ENCODE results near the gene ATOH7. TPM values are rescaled to one million over a fixed set of nuclear protein-coding genes. Genes with fewer than 3 reads are reported as not detected.

Gene ATOH7
- polyA plus RNA-seq, 1 donor from 2014 or later: 2.5 TPM

DNA sequence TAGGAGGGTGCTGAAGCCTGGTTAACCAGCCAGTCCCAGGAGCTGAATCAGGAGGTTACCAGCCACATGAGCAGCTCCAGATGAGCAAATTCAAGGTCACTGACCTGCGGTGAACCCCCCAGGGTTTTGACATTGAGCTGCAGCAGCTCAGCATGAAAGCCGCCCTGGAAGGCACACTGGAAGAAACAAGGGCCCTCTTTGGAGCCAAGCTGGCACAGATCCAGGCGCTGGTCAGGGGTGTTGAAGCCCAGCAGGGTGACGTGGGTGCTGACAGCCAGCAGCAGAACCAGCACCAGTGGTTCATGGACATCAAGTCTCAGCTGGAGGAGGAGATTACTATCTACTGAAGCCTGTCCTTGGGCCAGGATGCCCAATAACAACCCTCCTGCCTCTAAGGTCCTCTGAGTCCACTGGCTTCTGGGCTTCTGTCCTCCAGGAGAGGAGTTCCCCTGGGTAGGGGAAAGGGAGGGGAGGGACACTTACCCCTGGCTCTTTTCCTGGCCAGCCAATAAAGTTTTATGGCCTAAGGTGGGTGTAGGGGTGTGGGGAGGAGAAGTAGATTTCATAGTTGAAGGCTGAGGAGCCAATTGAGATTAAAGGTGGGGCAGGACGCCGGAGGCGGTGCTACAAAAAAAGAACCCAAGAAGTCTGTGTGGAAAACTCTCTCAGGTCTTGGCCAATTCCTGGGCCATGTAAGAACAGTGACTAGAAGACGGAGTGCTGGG is 29.4 kb upstream of the ATOH7 start:
- no peaks in the 10 kb centered on the region for H3K79me2 ChIP-seq (replicated peaks; ENCODE audit: insufficient read depth, low read length)
- H3F3A ChIP-seq (ENCODE audit: insufficient read depth, low read length, poor library complexity, severe bottlenecking): no peaks in the 10 kb centered on the region
- H3K9me3 ChIP-seq (ENCODE audit: low read length): no peaks in the 10 kb centered on the region
- no peaks in the 10 kb centered on the region for H3K36me3 ChIP-seq (ENCODE audit: insufficient read depth, low read length)
- H3K27ac ChIP-seq (ENCODE audit: low read length): no peak overlapping the region
- TF ChIP-seq, protein P1, sequence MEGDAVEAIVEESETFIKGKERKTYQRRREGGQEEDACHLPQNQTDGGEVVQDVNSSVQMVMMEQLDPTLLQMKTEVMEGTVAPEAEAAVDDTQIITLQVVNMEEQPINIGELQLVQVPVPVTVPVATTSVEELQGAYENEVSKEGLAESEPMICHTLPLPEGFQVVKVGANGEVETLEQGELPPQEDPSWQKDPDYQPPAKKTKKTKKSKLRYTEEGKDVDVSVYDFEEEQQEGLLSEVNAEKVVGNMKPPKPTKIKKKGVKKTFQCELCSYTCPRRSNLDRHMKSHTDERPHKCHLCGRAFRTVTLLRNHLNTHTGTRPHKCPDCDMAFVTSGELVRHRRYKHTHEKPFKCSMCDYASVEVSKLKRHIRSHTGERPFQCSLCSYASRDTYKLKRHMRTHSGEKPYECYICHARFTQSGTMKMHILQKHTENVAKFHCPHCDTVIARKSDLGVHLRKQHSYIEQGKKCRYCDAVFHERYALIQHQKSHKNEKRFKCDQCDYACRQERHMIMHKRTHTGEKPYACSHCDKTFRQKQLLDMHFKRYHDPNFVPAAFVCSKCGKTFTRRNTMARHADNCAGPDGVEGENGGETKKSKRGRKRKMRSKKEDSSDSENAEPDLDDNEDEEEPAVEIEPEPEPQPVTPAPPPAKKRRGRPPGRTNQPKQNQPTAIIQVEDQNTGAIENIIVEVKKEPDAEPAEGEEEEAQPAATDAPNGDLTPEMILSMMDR (IDR thresholded peaks at IDR 0.05; ENCODE audit: poor library complexity, severe bottlenecking): no peak
- TF ChIP-seq, protein P2, sequence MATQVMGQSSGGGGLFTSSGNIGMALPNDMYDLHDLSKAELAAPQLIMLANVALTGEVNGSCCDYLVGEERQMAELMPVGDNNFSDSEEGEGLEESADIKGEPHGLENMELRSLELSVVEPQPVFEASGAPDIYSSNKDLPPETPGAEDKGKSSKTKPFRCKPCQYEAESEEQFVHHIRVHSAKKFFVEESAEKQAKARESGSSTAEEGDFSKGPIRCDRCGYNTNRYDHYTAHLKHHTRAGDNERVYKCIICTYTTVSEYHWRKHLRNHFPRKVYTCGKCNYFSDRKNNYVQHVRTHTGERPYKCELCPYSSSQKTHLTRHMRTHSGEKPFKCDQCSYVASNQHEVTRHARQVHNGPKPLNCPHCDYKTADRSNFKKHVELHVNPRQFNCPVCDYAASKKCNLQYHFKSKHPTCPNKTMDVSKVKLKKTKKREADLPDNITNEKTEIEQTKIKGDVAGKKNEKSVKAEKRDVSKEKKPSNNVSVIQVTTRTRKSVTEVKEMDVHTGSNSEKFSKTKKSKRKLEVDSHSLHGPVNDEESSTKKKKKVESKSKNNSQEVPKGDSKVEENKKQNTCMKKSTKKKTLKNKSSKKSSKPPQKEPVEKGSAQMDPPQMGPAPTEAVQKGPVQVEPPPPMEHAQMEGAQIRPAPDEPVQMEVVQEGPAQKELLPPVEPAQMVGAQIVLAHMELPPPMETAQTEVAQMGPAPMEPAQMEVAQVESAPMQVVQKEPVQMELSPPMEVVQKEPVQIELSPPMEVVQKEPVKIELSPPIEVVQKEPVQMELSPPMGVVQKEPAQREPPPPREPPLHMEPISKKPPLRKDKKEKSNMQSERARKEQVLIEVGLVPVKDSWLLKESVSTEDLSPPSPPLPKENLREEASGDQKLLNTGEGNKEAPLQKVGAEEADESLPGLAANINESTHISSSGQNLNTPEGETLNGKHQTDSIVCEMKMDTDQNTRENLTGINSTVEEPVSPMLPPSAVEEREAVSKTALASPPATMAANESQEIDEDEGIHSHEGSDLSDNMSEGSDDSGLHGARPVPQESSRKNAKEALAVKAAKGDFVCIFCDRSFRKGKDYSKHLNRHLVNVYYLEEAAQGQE (IDR thresholded peaks at IDR 0.05; ENCODE audit: borderline replicate concordance): no peak
- TF ChIP-seq SMC3 (conservative IDR thresholded peaks at IDR 0.05; ENCODE audit: poor library complexity): no peak
- TF ChIP-seq RAD21 (conservative IDR thresholded peaks at IDR 0.05): no peak
- no peak for TF ChIP-seq MXI1 (conservative IDR thresholded peaks at IDR 0.05; ENCODE audit: poor library complexity, severe bottlenecking)
- TF ChIP-seq EZH2 (IDR thresholded peaks at IDR 0.05; ENCODE audit: borderline replicate concordance, insufficient read depth, low read length, poor library complexity, severe bottlenecking): no peak
- no peak for TF ChIP-seq TAF1 (IDR thresholded peaks at IDR 0.05; ENCODE audit: low read depth)
- no peak for TF ChIP-seq EP300 (conservative IDR thresholded peaks at IDR 0.05; ENCODE audit: poor library complexity, severe bottlenecking)
- no peak for TF ChIP-seq POLR2AphosphoS5 (IDR thresholded peaks at IDR 0.05)
- H2AFZ ChIP-seq (ENCODE audit: low read depth, low read length): no peak overlapping the region
- no peaks in the 10 kb centered on the region for H4K20me1 ChIP-seq (ENCODE audit: insufficient read depth)
- H3K4me3 ChIP-seq (ENCODE audit: low read length): no peak overlapping the region
- no peaks in the 10 kb centered on the region for H3K27me3 ChIP-seq (ENCODE audit: insufficient read depth, low read depth, low read length)
- H3K4me2 ChIP-seq (ENCODE audit: low read length): no peak overlapping the region
- no peaks in the 10 kb centered on the region for H3K9me2 ChIP-seq (ENCODE audit: insufficient read depth, low read length)
- no peak overlapping the region for H3K9ac ChIP-seq (ENCODE audit: low read length)

DNA sequence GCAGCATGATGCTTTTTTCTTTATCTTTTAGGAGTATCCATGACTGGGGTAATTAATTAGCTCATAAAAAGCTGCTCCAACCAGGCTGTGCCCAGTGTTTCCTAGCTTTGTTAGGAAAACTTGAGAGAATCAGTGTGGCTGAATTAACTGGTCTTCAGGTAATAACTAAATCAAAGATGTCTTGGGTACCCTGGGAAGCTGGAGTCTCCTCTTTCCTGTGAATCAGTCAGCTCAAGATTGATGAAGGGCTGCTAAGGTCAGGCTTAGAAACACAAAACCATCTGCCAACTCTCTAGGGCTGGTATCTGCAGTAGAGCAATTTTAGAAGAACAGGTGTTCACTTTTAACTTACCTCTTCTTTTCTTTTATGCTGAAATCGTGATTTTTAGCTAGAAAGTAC is 21.4 kb upstream of the ATOH7 start:
- no peaks in the 10 kb centered on the region for H4K20me1 ChIP-seq (ENCODE audit: insufficient read depth)
- H3K36me3 ChIP-seq (ENCODE audit: insufficient read depth, low read length): no peaks in the 10 kb centered on the region
- no peak overlapping the region for H2AFZ ChIP-seq (ENCODE audit: low read depth, low read length)
- no peak overlapping the region for H3K9ac ChIP-seq (ENCODE audit: low read length)
- no peaks in the 10 kb centered on the region for H3K27me3 ChIP-seq (ENCODE audit: insufficient read depth, low read depth, low read length)
- no peak overlapping the region for H3K4me2 ChIP-seq (ENCODE audit: low read length)
- no peaks in the 10 kb centered on the region for H3K79me2 ChIP-seq (replicated peaks; ENCODE audit: insufficient read depth, low read length)
- H3F3A ChIP-seq (ENCODE audit: insufficient read depth, low read length, poor library complexity, severe bottlenecking): no peaks in the 10 kb centered on the region
- H3K9me2 ChIP-seq (ENCODE audit: insufficient read depth, low read length): no peaks in the 10 kb centered on the region
- H3K27ac ChIP-seq (ENCODE audit: low read length): no peak overlapping the region
- no peak for TF ChIP-seq EP300 (conservative IDR thresholded peaks at IDR 0.05; ENCODE audit: poor library complexity, severe bottlenecking)
- no peak for TF ChIP-seq RAD21 (conservative IDR thresholded peaks at IDR 0.05)
- TF ChIP-seq, protein P1 (IDR thresholded peaks at IDR 0.05; ENCODE audit: poor library complexity, severe bottlenecking): no peak
- no peak for TF ChIP-seq MXI1 (conservative IDR thresholded peaks at IDR 0.05; ENCODE audit: poor library complexity, severe bottlenecking)
- TF ChIP-seq TAF1 (IDR thresholded peaks at IDR 0.05; ENCODE audit: low read depth): no peak
- TF ChIP-seq EZH2 (IDR thresholded peaks at IDR 0.05; ENCODE audit: borderline replicate concordance, insufficient read depth, low read length, poor library complexity, severe bottlenecking): no peak
- TF ChIP-seq, protein P2 (IDR thresholded peaks at IDR 0.05; ENCODE audit: borderline replicate concordance): no peak
- TF ChIP-seq SMC3 (conservative IDR thresholded peaks at IDR 0.05; ENCODE audit: poor library complexity): no peak
- no peaks in the 10 kb centered on the region for H3K9me3 ChIP-seq (ENCODE audit: low read length)
- H3K4me3 ChIP-seq (ENCODE audit: low read length): no peak overlapping the region
